Muscle layer of duodenum (tissue), 2 donors: Measurements from ENCODE around the gene PDGFD.

ENCODE experiments used
- H3K27ac ChIP-seq: one replicate; pipeline ENCODE4 v1.7.0; 2013; ENCODE audit warnings: mild to moderate bottlenecking, low read length
- H3K27me3 ChIP-seq: one replicate; pipeline ENCODE4 v1.7.0; 2013; ENCODE audit warnings: low read depth, mild to moderate bottlenecking, control low read depth, low read length
- H3K36me3 ChIP-seq, 2 donors: one replicate each; pipeline ENCODE4 v1.7.0; 2013; ENCODE audit warnings: low read length in 2 of 2, control low read depth in 1 of 2, mild to moderate bottlenecking in 1 of 2; ENCODE audit not compliant: insufficient read depth in 2 of 2, control insufficient read depth in 1 of 2
- H3K4me1 ChIP-seq, 2 donors: one replicate each; pipeline ENCODE4 v1.7.0; 2013; ENCODE audit warnings: low read length in 2 of 2, mild to moderate bottlenecking in 2 of 2, control low read depth in 1 of 2, moderate library complexity in 1 of 2; ENCODE audit not compliant: insufficient read depth in 2 of 2, control insufficient read depth in 1 of 2
- H3K4me3 ChIP-seq, 2 donors: one replicate each; pipeline ENCODE4 v1.7.0; 2013; ENCODE audit warnings: low read length in 2 of 2, low read depth in 1 of 2, mild to moderate bottlenecking in 1 of 2
- H3K9me3 ChIP-seq, 2 donors: one replicate each; pipeline ENCODE4 v1.7.0; 2013; ENCODE audit warnings: low read length in 2 of 2, control low read depth in 1 of 2, mild to moderate bottlenecking in 1 of 2; ENCODE audit not compliant: control insufficient read depth in 1 of 2
- donor health status: healthy.

The PDGFD gene

GRCh38 chr11:104093426-104094280 lies 70.3 kb downstream of the PDGFD start:
- Histone ChIP-seq H3K4me3 (no peak overlapping the region), H3K27me3 (no peaks in the 10 kb centered on the region), H3K4me1 (no peaks in the 10 kb centered on the region), H3K36me3 (no peaks in the 10 kb centered on the region), H3K9me3 (no peaks in the 10 kb centered on the region), H3K27ac (no peak overlapping the region)

- H3K9me3 ChIP-seq = no peaks in the 10 kb centered on the region
- no peak overlapping the region for H3K27ac ChIP-seq
These were observed 71.2 kb downstream of the PDGFD start for GRCh38 chr11:104092744-104093143.

GRCh38 chr11:104091281-104092096 lies 72.5 kb downstream of the PDGFD start:
- no peak overlapping the region for H3K27ac ChIP-seq
- H3K4me1 ChIP-seq = no peaks in the 10 kb centered on the region
- no peaks in the 10 kb centered on the region for H3K36me3 ChIP-seq

More at GRCh38 chr11:104092744-104093143, 71.2 kb downstream of the PDGFD start:
- Histone ChIP-seq H3K27me3 (no peaks in the 10 kb centered on the region), H3K4me3 (no peak overlapping the region), H3K4me1 (no peaks in the 10 kb centered on the region), H3K36me3 (no peaks in the 10 kb centered on the region)

GRCh38 chr11:104090767-104091166 lies 73.2 kb downstream of the PDGFD start:
- no peaks in the 10 kb centered on the region for H3K27me3 ChIP-seq
- no peaks in the 10 kb centered on the region for H3K4me1 ChIP-seq
- no peak overlapping the region for H3K4me3 ChIP-seq
- H3K27ac ChIP-seq = no peak overlapping the region
- no peaks in the 10 kb centered on the region for H3K9me3 ChIP-seq
- H3K36me3 ChIP-seq = no peaks in the 10 kb centered on the region

More at GRCh38 chr11:104091281-104092096, 72.5 kb downstream of the PDGFD start:
- H3K9me3 ChIP-seq = no peaks in the 10 kb centered on the region
- H3K27me3 ChIP-seq = no peaks in the 10 kb centered on the region
- H3K4me3 ChIP-seq = no peak overlapping the region

GRCh38 chr11:104089481-104089880 lies 74.5 kb downstream of the PDGFD start:
- H3K27me3 ChIP-seq = no peaks in the 10 kb centered on the region
- H3K9me3 ChIP-seq = no peaks in the 10 kb centered on the region
- H3K27ac ChIP-seq = no peak overlapping the region
- no peak overlapping the region for H3K4me3 ChIP-seq
- H3K36me3 ChIP-seq = no peaks in the 10 kb centered on the region
- no peaks in the 10 kb centered on the region for H3K4me1 ChIP-seq

GRCh38 chr11:104086621-104087020 lies 77.3 kb downstream of the PDGFD start:
- no peaks in the 10 kb centered on the region for H3K4me1 ChIP-seq
- H3K36me3 ChIP-seq = no peaks in the 10 kb centered on the region
- no peak overlapping the region for H3K4me3 ChIP-seq
- no peak overlapping the region for H3K27ac ChIP-seq
- no peaks in the 10 kb centered on the region for H3K27me3 ChIP-seq
- no peaks in the 10 kb centered on the region for H3K9me3 ChIP-seq

- Histone ChIP-seq H3K36me3 (no peaks in the 10 kb centered on the region), H3K27me3 (no peaks in the 10 kb centered on the region), H3K4me3 (no peak overlapping the region), H3K4me1 (no peaks in the 10 kb centered on the region), H3K9me3 (peaks cover 0 to 3% of the 10 kb centered on the region in 2 donors), H3K27ac (no peak overlapping the region)
These were observed 85.0 kb downstream of the PDGFD start for GRCh38 chr11:104078995-104079394.

- peaks cover 0 to 3% of the 10 kb centered on the region in 2 donors for H3K9me3 ChIP-seq
- no peak overlapping the region for H3K27ac ChIP-seq
- H3K4me1 ChIP-seq = no peaks in the 10 kb centered on the region
- H3K4me3 ChIP-seq = no peak overlapping the region
- H3K27me3 ChIP-seq = no peaks in the 10 kb centered on the region
- H3K36me3 ChIP-seq = no peaks in the 10 kb centered on the region
These were observed 85.7 kb downstream of the PDGFD start for GRCh38 chr11:104078245-104078644.

- no peaks in the 10 kb centered on the region for H3K27me3 ChIP-seq
- peaks cover 0 to 3% of the 10 kb centered on the region in 2 donors for H3K9me3 ChIP-seq
- no peak overlapping the region for H3K27ac ChIP-seq
- H3K36me3 ChIP-seq = no peaks in the 10 kb centered on the region
- H3K4me3 ChIP-seq = no peak overlapping the region
- H3K4me1 ChIP-seq = no peaks in the 10 kb centered on the region
These were observed 87.5 kb downstream of the PDGFD start for GRCh38 chr11:104076455-104076854.

GRCh38 chr11:104075706-104076105 lies 88.2 kb downstream of the PDGFD start:
- no peaks in the 10 kb centered on the region for H3K27me3 ChIP-seq
- peaks cover 0 to under 1% of the 10 kb centered on the region in 2 donors for H3K9me3 ChIP-seq
- no peak overlapping the region for H3K27ac ChIP-seq
- H3K36me3 ChIP-seq = no peaks in the 10 kb centered on the region
- no peaks in the 10 kb centered on the region for H3K4me1 ChIP-seq
- no peak overlapping the region for H3K4me3 ChIP-seq

- H3K9me3 ChIP-seq = no peaks in the 10 kb centered on the region
- H3K27ac ChIP-seq = no peak overlapping the region
- H3K4me1 ChIP-seq = no peaks in the 10 kb centered on the region
- no peak overlapping the region for H3K4me3 ChIP-seq
- no peaks in the 10 kb centered on the region for H3K27me3 ChIP-seq
- no peaks in the 10 kb centered on the region for H3K36me3 ChIP-seq
These were observed 88.9 kb downstream of the PDGFD start for GRCh38 chr11:104075091-104075490.
